HepG2 (cell line): ENCODE measurements around the gene AKAIN1. TPM values are rescaled to one million over a fixed set of nuclear protein-coding genes. Genes with fewer than 3 reads are reported as not detected.

Experiments
- ATAC-seq: fragments of 200-7000 bp; cut with Tn5 transposase; 3 replicates; pipeline ENCODE4 v1.9.1; 2020; ENCODE audit warnings: mild to moderate bottlenecking, moderate library complexity
- BruUV-seq: library from RNA; stranded (reverse); fragments of 400-500 nt; replicated peaks from 2 replicates; lab custom pipeline; 2021; lab: Mats Ljungman, UMichigan
- CTCF ChIA-PET: fragments of 300-600 bp; formaldehyde crosslinking; extraction: SDS; loops from one replicate; lab custom pipeline; 2021; ENCODE audit warnings: low total read pairs, inconsistent platforms, low intra/inter-chr PET ratio; lab: Yijun Ruan, JAX
- POLR2A ChIA-PET: fragments of 350-600 bp; sonication (Branson Sonifier 250); formaldehyde crosslinking; loops from one replicate; lab custom pipeline; 2020; ENCODE audit warnings: antibody characterized with exemption, inconsistent platforms; lab: Yijun Ruan, JAX
- DNase-seq: peaks from one replicate; pipeline ENCODE4 v3.0.0-alpha.2; 2015; ENCODE audit warnings: low spot score
- FAIRE-seq: peaks from 3 replicates; lab custom pipeline; 2011; peaks lifted over from hg19 to GRCh38; lab: Jason Lieb, UNC
- H2AFZ ChIP-seq: one replicate; pipeline ENCODE4 v1.6.1; 2011; ENCODE audit warnings: low read length, inconsistent platforms
- H3K27ac ChIP-seq: fragments of 300-600 bp; 3 replicates; pipeline ENCODE4 v1.8.0; 2011; ENCODE audit warnings: mixed run types, mild to moderate bottlenecking, mixed read lengths, low read length, inconsistent platforms; ENCODE audit not compliant: insufficient read depth; ENCODE audit errors: extremely low read length
- H3K27me3 ChIP-seq, 2 experiments: fragments of 200-600 bp in 1 of 2; 2 replicates in 1 of 2; 3 replicates in 1 of 2; pipeline versions ENCODE4 v1.6.0 to v1.8.0; 2011; ENCODE audit warnings: low read length in 2 of 2, mild to moderate bottlenecking in 2 of 2, moderate library complexity in 2 of 2, inconsistent platforms in 1 of 2; ENCODE audit not compliant: insufficient read depth in 2 of 2, control insufficient read depth in 1 of 2
- H3K36me3 ChIP-seq, 2 experiments: fragments of 200-600 bp in 1 of 2; replicated peaks in 1 of 2; 2 replicates in 1 of 2; 3 replicates in 1 of 2; pipeline versions ENCODE4 v1.5.1 to v1.8.0; 2011; ENCODE audit warnings: low read length in 2 of 2, inconsistent platforms in 1 of 2; ENCODE audit not compliant: insufficient read depth in 2 of 2, control insufficient read depth in 1 of 2
- H3K4me1 ChIP-seq: 2 replicates; pipeline ENCODE4 v1.5.1; 2012; ENCODE audit warnings: low read length, inconsistent platforms; ENCODE audit not compliant: insufficient read depth
- H3K4me2 ChIP-seq: 2 replicates; pipeline ENCODE4 v1.6.0; 2011; ENCODE audit warnings: low read depth, low read length, inconsistent platforms
- H3K4me3 ChIP-seq, 3 experiments: fragments of 200-600 bp in 1 of 3; sonication (generic), shearing (Covaris generic) in 1 of 3; replicated peaks in 1 of 3; 2 replicates each; pipeline ENCODE4 v1.5.1; 2011 to 2016; ENCODE audit warnings: low read length in 3 of 3, inconsistent platforms in 2 of 3, low read depth in 2 of 3, mild to moderate bottlenecking in 2 of 3, control low read depth in 1 of 3, mixed read lengths in 1 of 3; ENCODE audit not compliant: insufficient read depth in 1 of 3
- H3K79me2 ChIP-seq: one replicate; pipeline ENCODE4 v1.6.1; 2011; ENCODE audit warnings: low read length, inconsistent platforms; ENCODE audit not compliant: insufficient read depth
- H3K9ac ChIP-seq: 2 replicates; pipeline ENCODE4 v1.6.0; 2011; ENCODE audit warnings: mild to moderate bottlenecking, low read depth, low read length, inconsistent platforms; ENCODE audit not compliant: insufficient read depth
- H3K9me3 ChIP-seq: 2 replicates; pipeline ENCODE4 v1.5.1; 2012; ENCODE audit warnings: mild to moderate bottlenecking, low read length
- H4K20me1 ChIP-seq: 2 replicates; pipeline ENCODE4 v1.6.0; 2011; ENCODE audit warnings: inconsistent platforms, mild to moderate bottlenecking, low read length, moderate library complexity; ENCODE audit not compliant: insufficient read depth
- DNMT3B ChIP-seq: conservative IDR thresholded peaks from 2 replicates; pipeline ENCODE4 v1.6.1; 2016; ENCODE audit warnings: missing biosample characterization, control low read depth
- ETV6 ChIP-seq: sonication (generic); formaldehyde crosslinking; conservative IDR thresholded peaks from 2 replicates; pipeline ENCODE4 v1.4.0; 2020; ENCODE audit warnings: missing genetic modification reagents
- FOXO1 ChIP-seq: sonication (generic); formaldehyde crosslinking; IDR thresholded peaks from 2 replicates; pipeline ENCODE4 v1.4.0; 2020; ENCODE audit warnings: missing genetic modification reagents
- GZF1 ChIP-seq: sonication (generic); formaldehyde crosslinking; IDR thresholded peaks from 2 replicates; pipeline ENCODE4 v1.5.1; 2020; ENCODE audit warnings: mild to moderate bottlenecking, missing genetic modification reagents
- HMG20A ChIP-seq: IDR thresholded peaks from 2 replicates; pipeline ENCODE4 v1.6.1; 2016; ENCODE audit warnings: borderline replicate concordance
- KAT7 ChIP-seq: IDR thresholded peaks from 2 replicates; pipeline ENCODE4 v1.6.1; 2018; ENCODE audit warnings: borderline replicate concordance, missing compliant biosample characterization
- NFATC3 ChIP-seq: sonication (generic); formaldehyde crosslinking; IDR thresholded peaks from 2 replicates; pipeline ENCODE4 v1.5.1; 2020; ENCODE audit warnings: mild to moderate bottlenecking, missing genetic modification reagents
- NFKBIZ ChIP-seq: IDR thresholded peaks from 2 replicates; pipeline ENCODE4 v1.6.1; 2018; ENCODE audit warnings: missing genetic modification reagents, missing compliant biosample characterization
- POLR2A ChIP-seq, 2 experiments: IDR thresholded peaks; 2 replicates each; pipeline ENCODE4 v1.6.1; 2011; ENCODE audit warnings: low read depth in 2 of 2, low read length in 2 of 2, mild to moderate bottlenecking in 1 of 2, moderate library complexity in 1 of 2; ENCODE audit not compliant: insufficient read depth in 1 of 2
- SATB2 ChIP-seq: sonication (generic); formaldehyde crosslinking; IDR thresholded peaks from 2 replicates; pipeline ENCODE4 v1.5.0; 2020; ENCODE audit warnings: missing genetic modification reagents
- THYN1 ChIP-seq: sonication (generic); formaldehyde crosslinking; IDR thresholded peaks from 2 replicates; pipeline ENCODE4 v1.8.1; 2023; ENCODE audit warnings: low read depth, mild to moderate bottlenecking, moderate library complexity, missing genetic modification reagents, borderline replicate concordance
- TMF1 ChIP-seq: sonication (generic); formaldehyde crosslinking; IDR thresholded peaks from 2 replicates; pipeline ENCODE4 v1.8.1; 2022; ENCODE audit warnings: low read depth, missing genetic modification reagents
- U2AF1 ChIP-seq: fragments of 200-400 bp; formaldehyde crosslinking; optimal IDR thresholded peaks from 2 replicates; pipeline ENCODE3; 2017; ENCODE audit warnings: mild to moderate bottlenecking, low read depth, low read length
- ZFAT ChIP-seq: sonication (generic); formaldehyde crosslinking; conservative IDR thresholded peaks from 2 replicates; pipeline ENCODE4 v1.8.1; 2023; ENCODE audit warnings: missing genetic modification reagents, inconsistent platforms
- ZFY ChIP-seq: sonication (generic); formaldehyde crosslinking; IDR thresholded peaks from 2 replicates; pipeline ENCODE4 v1.4.0; 2020; ENCODE audit warnings: missing genetic modification reagents
- ZNF660 ChIP-seq: sonication (generic); formaldehyde crosslinking; IDR thresholded peaks from 2 replicates; pipeline ENCODE4 v1.5.1; 2020; ENCODE audit warnings: mild to moderate bottlenecking, low read depth, missing genetic modification reagents, borderline replicate concordance
- ZNF776 ChIP-seq: sonication (generic); formaldehyde crosslinking; IDR thresholded peaks from 2 replicates; pipeline ENCODE4 v1.4.0; 2020; ENCODE audit warnings: mild to moderate bottlenecking, missing genetic modification reagents
- ZSCAN12 ChIP-seq: sonication (generic); formaldehyde crosslinking; IDR thresholded peaks from 2 replicates; pipeline ENCODE4 v1.9.0; 2021; ENCODE audit warnings: mild to moderate bottlenecking, missing genetic modification reagents
- ZSCAN25 ChIP-seq: sonication (generic); formaldehyde crosslinking; IDR thresholded peaks from 2 replicates; pipeline ENCODE4 v1.8.0; 2022; ENCODE audit warnings: mild to moderate bottlenecking, missing genetic modification reagents
- ZZZ3 ChIP-seq: sonication (generic); formaldehyde crosslinking; IDR thresholded peaks from 2 replicates; pipeline ENCODE4 v1.4.0; 2020; ENCODE audit warnings: missing genetic modification reagents, mild to moderate bottlenecking, borderline replicate concordance
- WGBS: methylation state at CpG from one replicate; pipeline ENCODE4 v1.1.6; 2017; ENCODE audit warnings: low lambda C conversion rate; 5-methylcytosine and 5-hydroxymethylcytosine counted together
- in situ Hi-C: cut with HindIII; loops from 2 replicates; pipeline ENCODE4 v1.10.0; 2017; ENCODE audit warnings: low pct_unique_long_range_greater_than_20kb; ENCODE audit not compliant: extremely low pct_ligation_motif_present
- intact Hi-C: fragments of 100-400 bp; cut with micrococcal nuclease; formaldehyde crosslinking; loops from one replicate; pipeline ENCODE4 v1.10.0; 2022; ENCODE audit not compliant: unreplicated experiment
- polyA plus RNA-seq, 8 experiments: library from polyadenylated mRNA; depleted of rRNA in 3 of 8; stranded (reverse) in 7 of 8; unstranded in 1 of 8; fragments of >200 nt; fragmentation: Illumina TruSeq in 4 of 8; extraction: Trizol in 4 of 8; gene quantifications; 2 replicates each; pipeline versions ENCODE4 v1.2.1 to v1.2.3, GENCODE V29; 2011 to 2016; ENCODE audit warnings: low read depth in 4 of 8, missing spikeins in 1 of 8, mixed read lengths in 1 of 8; ENCODE audit not compliant: insufficient read depth in 1 of 8
- total RNA-seq, 5 experiments: library from RNA; depleted of rRNA; stranded (reverse); fragments of >200 nt; fragmentation: Illumina TruSeq; extraction: Trizol; gene quantifications; 2 replicates each; pipeline ENCODE4 v1.2.3, GENCODE V29; 2016; ENCODE audit warnings: low read depth in 1 of 5
- TF ChIP-seq, protein P1 (sequence below), 2 experiments: fragments of 450-650 bp in 1 of 2; sonication (generic) in 1 of 2; formaldehyde crosslinking; IDR thresholded peaks; 2 replicates each; pipeline versions ENCODE4 v1.5.0 to v1.8.0; 2020 to 2022; ENCODE audit warnings: mild to moderate bottlenecking in 1 of 2, missing genetic modification reagents in 1 of 2
- TF ChIP-seq, protein P2 (sequence below): sonication (generic); formaldehyde crosslinking; conservative IDR thresholded peaks from 2 replicates; pipeline ENCODE4 v1.8.0; 2022; ENCODE audit warnings: low read depth, missing genetic modification reagents

AKAIN1 gene
- total and polyA plus RNA-seq, 2 of the 13 experiments (the other 11 are each of a cell fraction or from before 2014, with no cell fraction given), result not detected

DNA sequence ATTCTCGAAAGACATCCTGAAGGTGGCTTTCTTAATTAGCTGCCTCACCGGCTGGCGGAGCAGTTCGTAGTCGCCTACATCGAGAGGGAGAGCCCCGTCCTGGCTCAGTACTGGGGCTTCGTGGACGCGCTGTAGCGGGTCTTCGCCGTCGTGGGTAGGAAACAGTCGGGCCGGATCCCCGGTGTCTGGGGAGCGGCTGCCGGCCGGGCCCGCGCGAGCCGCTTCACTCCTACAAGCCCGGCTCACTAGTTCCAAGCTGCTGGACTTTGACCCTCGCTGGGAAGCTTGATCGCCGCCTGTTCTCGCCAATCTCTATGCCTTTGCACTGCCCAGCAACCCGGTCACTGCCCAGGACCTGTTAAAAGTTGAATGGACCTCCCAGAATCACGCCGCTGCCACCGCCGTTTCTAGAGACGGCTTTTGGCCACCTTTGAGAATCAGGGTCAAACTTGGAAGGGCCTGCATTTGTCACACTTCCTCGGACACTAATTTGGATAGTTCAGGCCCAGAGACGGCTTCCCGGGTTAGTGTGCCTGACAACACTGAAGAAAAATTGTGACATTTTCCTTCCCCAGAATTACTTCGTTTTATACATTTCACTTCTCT, 41.4 kb upstream of the AKAIN1 start:
- Histone ChIP-seq H3K27me3 (no peaks in the 10 kb centered on the region), H3K36me3 (no peaks in the 10 kb centered on the region), H2AFZ (peak overlapping the region; percentile 15), H3K4me2 (peak overlapping the region; percentile 96), H3K27ac (peak overlapping the region; percentile 99), H3K9me3 (no peaks in the 10 kb centered on the region), H3K79me2 (peaks cover 30% of the 10 kb centered on the region), H3K4me1 (peaks cover 31% of the 10 kb centered on the region), H3K9ac (peak overlapping the region; percentile 94), H4K20me1 (no peaks in the 10 kb centered on the region; the same call in 1 of the 2 replicates), H3K4me3 (peak overlapping the region; percentile 76 to 95 (median 79))
- ChIA-PET CTCF (no interaction called here), POLR2A (interaction anchor here (1.0 to 3.2 kb wide), 10 partner anchors 8 to 1644 kb away, joined by 3 to 82 read pairs (median 5); partner anchors contain the start of gene ZBTB14)
- FAIRE-seq (no peak), DNase-seq (peak; percentile 86), ATAC-seq (peak; percentile 87)
- BruUV-seq, result no TSS peak
- 1% methylated on average over 29 of the region's 39 CpGs for WGBS
- in situ Hi-C loops, result loop anchor here (5.0 kb wide), 1 partner anchor 54 kb away; no protein-coding TSS in a partner anchor
- intact Hi-C loops, result loop anchor here (1.0 to 5.0 kb wide), 4 partner anchors 56 to 174 kb away; no protein-coding TSS in a partner anchor
- TF ChIP-seq U2AF1 (no peak), HMG20A (CRISPR knock-in tag) (no peak), TMF1 (CRISPR knock-in tag) (no peak), NFATC3 (no peak), ZZZ3 (CRISPR knock-in tag) (0 out of 2 replicates have a peak, but pooled peaks have one; percentile 8), THYN1 (CRISPR knock-in tag) (no peak), KAT7 (no peak), POLR2A (IDR thresholded peaks at IDR 0.05; ENCODE audit: insufficient read depth in 1 of 2, low read depth in 2 of 2, low read length in 2 of 2) (peak in 1 of 2 experiments; percentile 78), ZNF776 (CRISPR knock-in tag) (no peak), SATB2 (CRISPR knock-in tag) (no peak), DNMT3B (CRISPR knock-in tag) (no peak), GZF1 (no peak; the same call in 1 of the 2 replicates), FOXO1 (CRISPR knock-in tag) (no peak), NFKBIZ (CRISPR knock-in tag) (no peak), ETV6 (CRISPR knock-in tag) (no peak), ZNF660 (no peak), ZSCAN25 (CRISPR knock-in tag) (no peak), ZFAT (CRISPR knock-in tag) (0 out of 2 replicates have a peak, but pooled peaks have one; percentile 17), ZFY (CRISPR knock-in tag) (no peak; the same call in 1 of the 2 replicates), ZSCAN12 (CRISPR knock-in tag) (no peak)
- TF ChIP-seq, protein P1, sequence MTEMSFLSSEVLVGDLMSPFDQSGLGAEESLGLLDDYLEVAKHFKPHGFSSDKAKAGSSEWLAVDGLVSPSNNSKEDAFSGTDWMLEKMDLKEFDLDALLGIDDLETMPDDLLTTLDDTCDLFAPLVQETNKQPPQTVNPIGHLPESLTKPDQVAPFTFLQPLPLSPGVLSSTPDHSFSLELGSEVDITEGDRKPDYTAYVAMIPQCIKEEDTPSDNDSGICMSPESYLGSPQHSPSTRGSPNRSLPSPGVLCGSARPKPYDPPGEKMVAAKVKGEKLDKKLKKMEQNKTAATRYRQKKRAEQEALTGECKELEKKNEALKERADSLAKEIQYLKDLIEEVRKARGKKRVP (CRISPR knock-in tag; IDR thresholded peaks at IDR 0.05), result no peak
- TF ChIP-seq, protein P2, sequence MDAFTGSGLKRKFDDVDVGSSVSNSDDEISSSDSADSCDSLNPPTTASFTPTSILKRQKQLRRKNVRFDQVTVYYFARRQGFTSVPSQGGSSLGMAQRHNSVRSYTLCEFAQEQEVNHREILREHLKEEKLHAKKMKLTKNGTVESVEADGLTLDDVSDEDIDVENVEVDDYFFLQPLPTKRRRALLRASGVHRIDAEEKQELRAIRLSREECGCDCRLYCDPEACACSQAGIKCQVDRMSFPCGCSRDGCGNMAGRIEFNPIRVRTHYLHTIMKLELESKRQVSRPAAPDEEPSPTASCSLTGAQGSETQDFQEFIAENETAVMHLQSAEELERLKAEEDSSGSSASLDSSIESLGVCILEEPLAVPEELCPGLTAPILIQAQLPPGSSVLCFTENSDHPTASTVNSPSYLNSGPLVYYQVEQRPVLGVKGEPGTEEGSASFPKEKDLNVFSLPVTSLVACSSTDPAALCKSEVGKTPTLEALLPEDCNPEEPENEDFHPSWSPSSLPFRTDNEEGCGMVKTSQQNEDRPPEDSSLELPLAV (CRISPR knock-in tag), result no peak
